MCF 10A (cell line): Measurements from ENCODE around the gene ADRB2. TPM values are rescaled to one million over a fixed set of nuclear protein-coding genes. Genes with fewer than 3 reads are reported as not detected.

Source experiments
- BruUV-seq: library from RNA; stranded (reverse); fragments of 400-500 nt; replicated peaks from 2 replicates; lab custom pipeline; 2021; lab: Mats Ljungman, UMichigan
- CTCF ChIA-PET: fragments of 300-600 bp; sonication (Branson Sonifier 250); formaldehyde crosslinking; extraction: SDS; loops from one replicate; lab custom pipeline; 2021; ENCODE audit warnings: antibody characterized with exemption, inconsistent platforms; lab: Yijun Ruan, JAX
- POLR2A ChIA-PET: fragments of 300-600, 350-650 bp; sonication (Branson Sonifier 250); formaldehyde crosslinking; extraction: SDS; loops from one replicate; lab custom pipeline; 2020; ENCODE audit warnings: antibody characterized with exemption, inconsistent platforms; lab: Yijun Ruan, JAX
- DNase-seq: peaks from one replicate; pipeline ENCODE4 v3.0.0-alpha.2; 2018; ENCODE audit not compliant: unreplicated experiment
- H3K27ac Mint-ChIP-seq: one replicate; pipeline ENCODE4 v1.8.0; 2022; ENCODE audit warnings: mild to moderate bottlenecking, low read depth, mixed read lengths; ENCODE audit not compliant: unreplicated experiment
- H3K27me3 Mint-ChIP-seq: one replicate; pipeline ENCODE4 v1.8.0; 2022; ENCODE audit warnings: mixed read lengths; ENCODE audit not compliant: insufficient read depth, unreplicated experiment
- H3K36me3 Mint-ChIP-seq: one replicate; pipeline ENCODE4 v1.8.0; 2022; ENCODE audit warnings: mild to moderate bottlenecking, moderate library complexity, mixed read lengths; ENCODE audit not compliant: insufficient read depth, unreplicated experiment
- H3K4me1 Mint-ChIP-seq: one replicate; pipeline ENCODE4 v1.8.0; 2022; ENCODE audit warnings: mixed read lengths; ENCODE audit not compliant: insufficient read depth, unreplicated experiment
- H3K4me3 Mint-ChIP-seq: one replicate; pipeline ENCODE4 v1.8.0; 2022; ENCODE audit warnings: mild to moderate bottlenecking, moderate library complexity, mixed read lengths; ENCODE audit not compliant: unreplicated experiment
- H3K9me3 Mint-ChIP-seq: one replicate; pipeline ENCODE4 v1.8.0; 2022; ENCODE audit warnings: mixed read lengths; ENCODE audit not compliant: unreplicated experiment
- CTCF ChIP-seq: fragments of 200-600 bp; IDR thresholded peaks from one replicate; pipeline ENCODE4 v1.8.0; 2022; ENCODE audit warnings: antibody characterized with exemption, mild to moderate bottlenecking; ENCODE audit not compliant: unreplicated experiment
- intact Hi-C: fragments of 100-400 bp; cut with micrococcal nuclease; formaldehyde crosslinking; loops from 2 replicates; pipeline ENCODE4 v1.14.1; 2022
- total RNA-seq: library from RNA; stranded (reverse); gene quantifications from 2 replicates; pipeline ENCODE4 v1.2.3, GENCODE V29; 2022

ADRB2 gene
- total RNA-seq, 1 experiment from 2014 or later, result 9.5 TPM

- CTCF ChIA-PET, result interaction anchor here (0.6 to 9.6 kb wide), 17 partner anchors 13 to 247 kb away, joined by 3 to 150 read pairs (median 12); no protein-coding TSS in a partner anchor
- H3K27me3 Mint-ChIP-seq, result no peaks in the 10 kb centered on the region
- peaks cover 21% of the 10 kb centered on the region for H3K36me3 Mint-ChIP-seq
- POLR2A ChIA-PET, result interaction anchor here (0.6 to 10.6 kb wide), 48 partner anchors 10 to 724 kb away, joined by 3 to 255 read pairs (median 4); no protein-coding TSS in a partner anchor
- peak overlapping the region; percentile 90 for H3K4me3 Mint-ChIP-seq
- H3K4me1 Mint-ChIP-seq, result peaks cover 49% of the 10 kb centered on the region
- TSS peak; percentile 35 for BruUV-seq
- TF ChIP-seq CTCF, result no peak
- H3K27ac Mint-ChIP-seq, result peak overlapping the region; percentile 91
- intact Hi-C loops, result loop anchor here (1.0 kb wide), 2 partner anchors 172 to 176 kb away; no protein-coding TSS in a partner anchor
- H3K9me3 Mint-ChIP-seq, result no peaks in the 10 kb centered on the region
- DNase-seq, result no peak
These were observed 294 bp downstream of the ADRB2 start for GRCh38 chr5:148826739-148827070.

- CTCF ChIA-PET, result interaction anchor here (0.5 to 9.6 kb wide), 33 partner anchors 12 to 605 kb away, joined by 3 to 150 read pairs (median 5); no protein-coding TSS in a partner anchor
- Mint-ChIP-seq H3K4me3 (peak overlapping the region; percentile 90), H3K27ac (peak overlapping the region; percentile 91), H3K36me3 (peaks cover 23% of the 10 kb centered on the region), H3K4me1 (peaks cover 59% of the 10 kb centered on the region), H3K9me3 (no peaks in the 10 kb centered on the region), H3K27me3 (no peaks in the 10 kb centered on the region)
- DNase-seq, result peak; percentile 37
- intact Hi-C loops, result loop anchor here (1.0 kb wide), 3 partner anchors 86 to 130 kb away; no protein-coding TSS in a partner anchor
- no peak for TF ChIP-seq CTCF
- no TSS peak for BruUV-seq
- POLR2A ChIA-PET, result interaction anchor here (0.6 to 10.6 kb wide), 35 partner anchors 9 to 1873 kb away, joined by 3 to 255 read pairs (median 5); partner anchors contain the start of genes FBXO38 and RBM22
These were observed 1.3 kb downstream of the ADRB2 start for GRCh38 chr5:148827723-148828122.

GRCh38 chr5:148828511-148829247, 2.3 kb downstream of the ADRB2 start:
- no peaks in the 10 kb centered on the region for H3K27me3 Mint-ChIP-seq
- H3K36me3 Mint-ChIP-seq, result peaks cover 25% of the 10 kb centered on the region
- peak; percentile 70 for DNase-seq
- peak overlapping the region; percentile 91 for H3K27ac Mint-ChIP-seq
- peak overlapping the region; percentile 90 for H3K4me3 Mint-ChIP-seq
- POLR2A ChIA-PET, result interaction anchor here (0.6 to 10.6 kb wide), 41 partner anchors 9 to 706 kb away, joined by 3 to 255 read pairs (median 5); no protein-coding TSS in a partner anchor
- CTCF ChIA-PET, result interaction anchor here (0.5 to 9.6 kb wide), 47 partner anchors 8 to 719 kb away, joined by 3 to 150 read pairs (median 4); no protein-coding TSS in a partner anchor
- H3K4me1 Mint-ChIP-seq, result peaks cover 66% of the 10 kb centered on the region
- no peaks in the 10 kb centered on the region for H3K9me3 Mint-ChIP-seq
- intact Hi-C loops, result loop anchor here (1.0 kb wide), 3 partner anchors 85 to 129 kb away; no protein-coding TSS in a partner anchor
- no TSS peak for BruUV-seq
- peak; percentile 58 for TF ChIP-seq CTCF

- CTCF ChIA-PET, result interaction anchor here (0.8 to 9.6 kb wide), 34 partner anchors 8 to 718 kb away, joined by 3 to 150 read pairs (median 6); no protein-coding TSS in a partner anchor
- Mint-ChIP-seq H3K4me1 (peaks cover 71% of the 10 kb centered on the region), H3K27ac (peak overlapping the region; percentile 91)
These were observed 2.8 kb downstream of the ADRB2 start for GRCh38 chr5:148829248-148829594.

More at GRCh38 chr5:148829248-148829594, 2.8 kb downstream of the ADRB2 start:
- intact Hi-C loops, result no loop called here
- Mint-ChIP-seq H3K27me3 (no peaks in the 10 kb centered on the region), H3K36me3 (peaks cover 29% of the 10 kb centered on the region), H3K9me3 (no peaks in the 10 kb centered on the region), H3K4me3 (peak overlapping the region; percentile 90)
- no TSS peak for BruUV-seq
- DNase-seq, result no peak
- TF ChIP-seq CTCF, result no peak
- POLR2A ChIA-PET, result interaction anchor here (0.6 to 10.6 kb wide), 29 partner anchors 8 to 669 kb away, joined by 3 to 255 read pairs (median 5); no protein-coding TSS in a partner anchor
